HG03558 (cell line): ENCODE results near the gene LTBR.

ENCODE experiments used
- ATAC-seq: cut with Tn5 transposase; IDR thresholded peaks from one replicate; pipeline ENCODE4 v1.9.1; 2021; ENCODE audit warnings: moderate number of reproducible peaks; ENCODE audit not compliant: unreplicated experiment; ENCODE audit errors: extremely low read depth

LTBR gene

DNA sequence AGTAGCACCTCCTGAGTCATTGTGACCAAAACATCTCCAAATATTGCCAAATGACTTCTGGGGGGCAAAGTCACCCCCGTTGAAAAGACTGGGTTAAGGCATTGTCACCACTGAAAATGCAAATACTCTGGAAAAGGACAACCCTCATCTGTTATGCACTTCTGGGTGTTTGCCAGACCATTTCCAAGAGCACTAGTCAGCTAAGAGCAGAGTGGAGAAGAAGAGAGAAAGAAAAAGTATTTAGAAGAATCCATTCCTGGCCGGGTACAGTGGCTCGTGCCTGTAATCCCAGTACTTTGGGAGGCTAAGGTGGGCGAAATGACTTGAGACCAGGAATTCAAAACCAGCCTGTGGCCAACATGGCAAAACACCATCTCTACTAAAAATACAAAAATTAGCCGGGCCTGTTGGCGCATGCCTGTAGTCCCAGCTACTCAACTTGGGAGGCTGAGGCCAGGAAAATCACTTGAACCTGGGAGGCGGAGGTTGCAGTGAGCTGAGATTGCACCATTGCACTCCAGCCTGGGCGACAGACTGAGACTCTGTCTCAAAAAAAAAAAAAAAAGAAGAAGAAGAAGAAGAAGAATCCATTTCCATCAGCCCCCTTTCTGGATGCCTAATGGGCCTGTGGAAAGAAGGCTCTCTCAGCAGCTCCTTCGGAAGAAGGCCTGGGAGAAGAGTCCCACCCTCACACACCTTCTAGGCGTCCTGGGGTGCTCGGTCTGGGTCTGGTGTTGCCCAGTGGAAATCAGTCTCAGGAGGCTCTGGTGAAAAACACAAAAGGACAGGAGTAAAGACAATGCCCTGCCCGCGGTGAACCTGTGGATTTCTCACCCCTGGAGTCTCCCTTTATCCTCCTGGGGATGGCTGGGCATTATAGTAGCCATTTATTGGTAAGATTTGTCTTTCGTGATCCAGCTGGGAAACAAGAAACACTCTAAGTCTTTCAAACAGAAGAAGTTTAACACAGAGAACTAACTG is 3.5 kb upstream of the LTBR start:
- no peak for ATAC-seq

DNA sequence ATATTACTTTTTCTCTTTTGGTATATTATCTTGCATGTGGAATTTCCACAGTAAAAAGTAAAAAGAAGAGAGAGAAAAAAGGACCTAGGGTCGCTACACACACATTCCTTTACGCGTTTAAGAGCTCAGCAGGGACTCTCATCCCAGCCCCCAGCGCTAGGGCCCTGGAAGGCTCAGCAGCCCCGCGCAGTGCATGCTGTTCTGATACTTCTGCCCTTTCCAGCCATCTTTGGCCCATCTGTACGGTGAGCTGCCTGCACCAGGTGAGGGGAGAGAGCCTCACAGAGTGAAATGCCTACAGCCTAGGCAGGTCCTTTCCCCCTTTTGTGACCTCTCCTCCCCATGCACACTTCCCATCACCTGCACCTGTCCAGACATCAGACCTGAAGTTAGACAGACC is 1.6 kb upstream of the LTBR start:
- no peak for ATAC-seq

DNA sequence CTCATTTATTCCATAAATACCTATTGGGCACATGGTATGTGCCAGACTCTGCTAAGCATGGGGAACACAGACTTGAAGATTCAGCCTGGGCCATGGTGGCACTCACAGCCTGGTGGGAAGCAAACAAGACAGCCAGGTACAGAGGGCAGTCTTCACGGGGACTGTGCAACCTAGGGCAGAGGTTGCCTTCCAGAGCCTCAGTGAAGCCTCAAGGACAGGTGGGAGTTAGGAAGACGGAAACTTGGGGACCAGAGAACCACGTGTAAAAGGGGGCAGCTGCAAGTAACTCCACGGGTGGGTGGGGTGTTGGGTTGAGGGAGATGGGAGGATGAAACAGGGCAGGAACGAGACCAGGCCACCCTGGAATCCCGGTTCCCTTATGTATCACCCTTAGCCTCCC is 980 bp upstream of the LTBR start:
- no peak for ATAC-seq

DNA sequence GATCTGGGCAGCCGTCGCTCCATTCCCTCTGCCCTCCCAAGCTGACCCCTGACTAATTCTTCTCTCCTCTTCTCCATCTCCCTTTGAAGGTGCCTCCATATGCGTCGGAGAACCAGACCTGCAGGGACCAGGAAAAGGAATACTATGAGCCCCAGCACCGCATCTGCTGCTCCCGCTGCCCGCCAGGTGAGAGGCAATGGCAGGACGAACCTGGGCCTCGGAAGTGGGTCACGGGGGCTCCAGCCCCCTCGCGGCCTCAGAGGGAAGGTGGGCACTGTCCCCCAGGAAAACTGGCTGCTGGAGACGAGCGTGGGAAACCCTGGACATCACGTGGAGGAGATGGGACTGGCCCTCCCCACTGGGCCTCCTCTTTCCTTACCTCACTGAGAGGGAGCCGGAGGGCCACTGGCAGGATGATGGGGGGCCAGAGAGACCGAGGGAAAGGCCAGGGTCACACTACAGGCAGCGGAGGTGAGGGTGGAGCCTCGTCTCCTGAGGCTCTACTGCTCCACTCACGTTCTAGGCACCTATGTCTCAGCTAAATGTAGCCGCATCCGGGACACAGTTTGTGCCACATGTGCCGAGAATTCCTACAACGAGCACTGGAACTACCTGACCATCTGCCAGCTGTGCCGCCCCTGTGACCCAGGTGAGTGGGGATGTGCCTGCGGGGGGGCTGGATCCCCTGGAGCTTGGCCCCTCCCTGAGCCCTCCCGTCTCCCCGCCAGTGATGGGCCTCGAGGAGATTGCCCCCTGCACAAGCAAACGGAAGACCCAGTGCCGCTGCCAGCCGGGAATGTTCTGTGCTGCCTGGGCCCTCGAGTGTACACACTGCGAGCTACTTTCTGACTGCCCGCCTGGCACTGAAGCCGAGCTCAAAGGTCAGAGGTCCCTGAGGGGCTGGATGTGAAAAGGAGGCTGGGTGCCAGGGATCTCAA is 806 bp downstream of the LTBR start:
- no peak for ATAC-seq

DNA sequence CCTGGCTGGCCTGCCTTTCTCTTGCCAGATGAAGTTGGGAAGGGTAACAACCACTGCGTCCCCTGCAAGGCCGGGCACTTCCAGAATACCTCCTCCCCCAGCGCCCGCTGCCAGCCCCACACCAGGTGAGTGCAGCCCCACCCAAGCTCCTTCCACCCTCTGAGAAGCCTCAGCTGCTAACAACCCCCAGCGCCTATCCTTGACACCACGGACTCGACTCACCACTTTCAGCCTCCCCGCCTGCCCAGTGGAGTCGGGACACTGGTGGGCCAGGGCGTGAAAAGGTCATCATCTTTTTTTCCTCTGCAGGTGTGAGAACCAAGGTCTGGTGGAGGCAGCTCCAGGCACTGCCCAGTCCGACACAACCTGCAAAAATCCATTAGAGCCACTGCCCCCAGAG is 2.1 kb downstream of the LTBR start:
- no peak for ATAC-seq

DNA sequence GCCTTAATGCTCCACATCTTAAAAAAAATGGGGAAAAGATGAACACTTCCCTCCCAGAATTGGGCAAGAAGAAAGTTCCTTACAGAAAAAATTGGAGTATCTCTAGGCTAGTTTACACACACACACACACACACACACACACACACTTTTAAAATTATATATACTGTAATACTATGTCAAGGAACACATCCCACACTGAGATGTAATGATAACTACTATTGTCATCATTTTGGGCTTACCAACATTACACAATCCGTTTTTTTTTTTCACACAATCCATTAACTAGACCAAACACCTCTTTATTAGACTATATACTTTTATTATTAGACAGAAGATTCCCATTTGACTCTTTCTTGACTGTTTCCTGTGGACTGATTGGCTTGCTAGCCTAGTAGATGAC is 2.5 kb downstream of the LTBR start:
- ATAC-seq, result no peak

DNA sequence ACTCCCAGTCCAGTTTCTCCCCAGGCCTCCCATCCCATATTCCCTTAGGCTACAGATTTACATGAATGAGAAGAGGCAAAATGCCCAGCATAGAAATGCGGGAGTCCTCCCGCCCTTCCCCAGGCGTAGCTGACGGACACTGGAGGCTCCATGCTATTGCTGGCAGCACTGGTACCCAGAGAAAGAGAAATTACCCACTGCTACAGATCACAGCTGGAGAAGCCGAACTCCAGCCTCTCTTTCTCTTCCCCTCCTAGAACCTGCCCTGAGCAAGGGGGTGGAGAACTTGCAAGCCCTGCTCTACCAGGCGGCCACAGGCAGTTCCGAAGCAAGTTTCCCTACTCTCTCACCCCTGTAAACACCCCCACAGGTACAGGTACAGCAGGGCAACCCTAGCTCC is 3.6 kb downstream of the LTBR start:
- no peak for ATAC-seq

DNA sequence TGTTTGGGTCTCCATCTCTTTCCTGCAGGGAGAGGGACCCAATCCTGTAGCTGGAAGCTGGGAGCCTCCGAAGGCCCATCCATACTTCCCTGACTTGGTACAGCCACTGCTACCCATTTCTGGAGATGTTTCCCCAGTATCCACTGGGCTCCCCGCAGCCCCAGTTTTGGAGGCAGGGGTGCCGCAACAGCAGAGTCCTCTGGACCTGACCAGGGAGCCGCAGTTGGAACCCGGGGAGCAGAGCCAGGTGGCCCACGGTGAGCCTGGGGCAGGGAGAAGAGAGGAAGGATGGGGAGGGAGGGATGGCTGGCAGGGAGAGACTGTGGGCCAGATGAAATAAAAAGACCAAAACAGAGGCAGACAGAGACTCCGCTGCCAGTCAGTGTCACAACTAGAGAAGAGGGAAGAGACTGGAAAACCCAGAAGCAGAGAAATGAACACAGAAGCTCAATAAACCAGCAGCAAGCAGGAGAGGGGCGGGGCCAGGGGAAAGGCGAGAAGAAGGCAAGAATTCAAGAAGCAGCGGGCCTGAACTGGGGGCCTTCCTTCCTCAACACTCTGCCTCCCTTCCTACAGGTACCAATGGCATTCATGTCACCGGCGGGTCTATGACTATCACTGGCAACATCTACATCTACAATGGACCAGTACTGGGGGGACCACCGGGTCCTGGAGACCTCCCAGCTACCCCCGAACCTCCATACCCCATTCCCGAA is 6.3 kb downstream of the LTBR start:
- no peak for ATAC-seq

DNA sequence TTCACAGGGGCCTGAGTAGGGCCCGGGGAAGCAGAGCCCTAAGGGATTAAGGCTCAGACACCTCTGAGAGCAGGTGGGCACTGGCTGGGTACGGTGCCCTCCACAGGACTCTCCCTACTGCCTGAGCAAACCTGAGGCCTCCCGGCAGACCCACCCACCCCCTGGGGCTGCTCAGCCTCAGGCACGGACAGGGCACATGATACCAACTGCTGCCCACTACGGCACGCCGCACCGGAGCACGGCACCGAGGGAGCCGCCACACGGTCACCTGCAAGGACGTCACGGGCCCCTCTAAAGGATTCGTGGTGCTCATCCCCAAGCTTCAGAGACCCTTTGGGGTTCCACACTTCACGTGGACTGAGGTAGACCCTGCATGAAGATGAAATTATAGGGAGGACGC is 7.1 kb downstream of the LTBR start:
- no peak for ATAC-seq

DNA sequence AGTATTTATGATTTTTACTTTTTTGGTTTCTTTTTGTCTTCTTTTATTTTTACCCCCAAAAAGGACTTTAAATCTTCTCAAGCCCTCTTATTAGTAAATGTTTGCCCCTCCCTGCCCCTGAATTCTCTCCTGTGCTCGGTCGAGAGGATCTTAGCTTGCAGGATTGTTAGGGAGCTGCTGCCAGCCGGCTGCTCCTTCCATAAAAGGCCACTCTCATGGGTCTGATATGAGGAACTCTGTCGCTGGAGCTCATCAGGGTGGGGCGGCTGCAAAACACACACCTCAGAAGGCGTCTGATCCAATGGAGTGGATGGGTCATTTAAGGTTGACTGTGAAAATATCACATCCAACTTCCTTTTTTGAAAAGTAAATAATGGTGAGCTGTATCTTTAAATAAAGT is 8.5 kb downstream of the LTBR start:
- ATAC-seq, result no peak

DNA sequence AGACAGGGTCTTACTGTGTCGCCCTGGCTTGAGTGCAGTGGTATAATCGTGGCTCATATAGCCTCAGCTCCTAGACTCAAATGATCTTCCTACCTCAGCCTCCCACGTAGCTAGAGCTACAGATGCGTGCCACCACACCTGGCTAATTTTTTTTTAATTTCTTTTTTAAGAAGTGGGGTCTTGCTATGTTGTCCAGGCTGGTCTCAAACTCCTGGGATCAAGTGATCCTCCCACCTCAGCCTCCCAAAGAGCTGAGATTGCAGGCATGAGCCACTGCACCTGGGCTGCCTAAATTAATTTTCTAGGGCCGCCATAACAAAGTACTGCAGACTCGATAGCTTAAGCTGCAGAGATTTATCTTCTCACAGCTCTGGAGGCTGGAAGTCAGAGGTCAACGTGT is 9.1 kb downstream of the LTBR start:
- no peak for ATAC-seq

DNA sequence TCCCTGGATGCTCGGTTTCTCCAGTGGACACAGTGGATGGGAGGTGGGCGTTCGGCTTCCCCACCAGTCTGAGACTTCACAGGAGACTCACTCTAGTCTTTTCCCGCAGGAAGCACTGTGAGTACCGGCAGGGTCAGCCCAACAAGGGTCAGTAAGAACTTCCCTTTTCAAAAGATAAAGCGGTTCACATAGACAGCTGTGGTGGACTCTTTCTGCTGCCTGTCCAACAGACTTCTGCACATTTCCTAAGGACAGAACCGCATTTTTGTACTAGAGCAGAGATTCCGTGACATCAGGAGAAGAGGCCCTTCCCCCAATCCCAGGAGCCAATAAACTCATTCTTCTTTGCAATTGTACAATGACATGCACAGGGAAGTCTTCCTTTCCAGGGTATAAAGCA is 10.4 kb downstream of the LTBR start:
- no peak for ATAC-seq

DNA sequence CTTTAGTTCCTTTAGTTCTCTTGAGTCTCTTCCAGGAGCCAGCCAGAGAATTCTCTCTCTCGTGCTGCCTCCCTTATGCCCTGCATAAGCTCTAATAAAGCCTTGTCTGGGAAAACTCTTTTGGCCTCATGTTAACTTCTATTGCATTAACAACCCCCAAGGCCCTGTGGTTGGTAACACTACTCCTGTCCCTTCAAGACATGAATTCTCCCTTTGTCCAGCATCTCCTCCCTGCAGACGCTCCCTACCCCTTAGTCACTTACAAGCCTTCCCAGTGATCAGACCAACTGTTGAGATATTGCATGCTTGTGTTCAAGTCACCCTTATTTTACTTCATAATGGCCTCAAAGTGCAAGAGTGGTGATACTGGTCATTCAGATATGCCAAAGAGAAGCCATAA is 12.1 kb downstream of the LTBR start:
- no peak for ATAC-seq

DNA sequence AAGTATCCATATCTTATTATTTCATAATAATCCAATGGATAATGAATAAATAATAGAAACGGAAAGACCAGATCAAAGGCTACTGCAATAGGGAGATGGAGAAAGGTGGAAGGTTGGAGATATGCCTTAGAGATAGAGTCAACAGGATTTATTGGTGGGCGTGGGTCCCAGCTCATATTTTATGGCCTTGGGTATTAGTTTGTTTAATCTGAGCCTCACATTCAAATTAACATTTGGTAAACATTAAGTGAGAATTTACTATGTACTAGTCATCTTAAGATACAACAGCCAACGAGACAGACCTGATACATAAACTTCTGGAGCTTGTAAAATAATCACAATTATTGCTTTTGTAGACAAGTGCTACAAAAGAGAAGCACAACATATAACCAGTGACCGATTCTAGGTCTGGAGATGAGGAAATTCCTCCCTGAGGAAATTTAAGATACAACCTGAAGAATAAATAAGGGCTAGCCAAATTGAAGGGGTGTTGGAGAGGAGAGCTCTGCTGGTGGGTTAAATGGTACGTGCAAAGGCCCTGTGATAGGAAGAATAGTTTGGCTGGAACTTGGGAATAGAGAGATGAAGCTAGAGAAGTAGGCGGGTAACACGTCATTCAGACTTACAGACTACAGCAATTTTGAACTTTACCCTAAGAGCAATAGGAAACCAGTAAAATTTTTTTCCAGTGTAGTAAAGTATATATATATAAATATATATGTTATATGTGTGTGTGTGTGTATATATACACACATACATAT is 16.1 kb downstream of the LTBR start:
- ATAC-seq, result no peak

DNA sequence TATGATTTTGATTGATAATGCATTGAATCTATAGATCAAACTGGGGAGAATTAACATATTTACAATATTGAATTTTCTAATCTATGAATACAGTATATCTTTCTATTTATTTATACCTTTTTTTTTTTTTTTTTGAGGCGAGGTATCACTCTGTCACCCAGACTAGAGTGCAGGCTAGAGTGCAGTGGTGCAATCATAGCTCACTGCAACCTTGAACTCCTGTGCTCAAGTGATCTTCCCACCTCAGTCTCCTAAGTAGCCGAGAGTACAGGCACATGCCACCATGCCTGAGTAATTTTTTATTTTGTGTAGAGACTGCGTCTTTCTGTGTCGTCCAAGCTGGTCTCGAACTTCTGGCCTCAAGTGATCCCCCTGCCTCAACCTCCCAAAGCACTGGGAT is 20.4 kb downstream of the LTBR start:
- no peak for ATAC-seq

DNA sequence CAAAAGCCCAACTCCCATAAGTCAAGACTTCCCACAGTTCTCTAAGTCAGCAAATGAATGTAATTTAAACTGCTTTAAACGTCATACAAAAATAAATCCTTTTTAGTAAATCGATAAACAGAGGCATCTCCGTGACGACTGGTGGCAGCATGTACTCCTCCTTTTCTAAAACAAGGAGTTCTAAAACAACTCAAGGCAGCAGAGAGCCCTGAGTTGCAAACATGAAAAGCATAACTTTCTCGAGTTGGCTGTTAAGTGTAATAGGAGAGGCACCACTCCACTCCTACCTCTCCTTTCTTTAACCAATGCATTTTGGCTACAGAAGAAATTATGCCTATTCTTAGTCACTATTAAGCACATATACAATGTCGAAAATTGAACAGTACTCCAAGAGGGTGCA is 22.0 kb downstream of the LTBR start:
- ATAC-seq, result no peak

DNA sequence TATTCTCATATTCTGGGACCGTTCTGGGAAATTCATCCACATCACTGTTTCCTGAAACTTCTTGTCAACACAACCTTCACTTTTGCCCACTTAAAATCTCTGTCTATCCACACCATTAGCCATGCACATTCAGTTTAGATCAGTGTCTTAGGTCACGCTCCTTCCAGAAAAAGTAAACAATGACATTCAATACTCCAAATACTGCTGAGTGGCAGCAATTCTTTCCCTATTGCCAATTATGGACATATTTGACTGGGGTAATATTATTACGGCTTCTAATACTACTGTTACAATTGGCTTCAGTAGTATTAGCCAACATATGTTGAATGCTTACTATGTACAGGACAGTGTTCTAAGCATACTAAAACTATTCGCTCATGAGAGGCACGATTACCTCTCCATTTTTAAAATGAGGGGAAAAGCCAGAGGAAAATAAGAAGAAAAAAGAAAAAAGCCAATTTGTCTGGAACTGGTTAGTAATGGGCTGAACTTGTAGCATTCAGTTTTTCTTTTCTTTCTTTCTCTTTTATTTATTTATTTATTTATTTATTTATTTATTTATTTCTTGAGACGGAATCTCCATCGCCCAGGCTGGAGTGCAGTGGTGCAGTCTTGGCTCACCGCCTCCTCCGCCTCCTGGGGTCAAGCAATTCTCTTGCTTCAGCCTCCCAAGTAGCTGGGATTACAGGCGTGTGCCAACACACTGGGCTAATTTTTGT is 23.4 kb downstream of the LTBR start:
- no peak for ATAC-seq

DNA sequence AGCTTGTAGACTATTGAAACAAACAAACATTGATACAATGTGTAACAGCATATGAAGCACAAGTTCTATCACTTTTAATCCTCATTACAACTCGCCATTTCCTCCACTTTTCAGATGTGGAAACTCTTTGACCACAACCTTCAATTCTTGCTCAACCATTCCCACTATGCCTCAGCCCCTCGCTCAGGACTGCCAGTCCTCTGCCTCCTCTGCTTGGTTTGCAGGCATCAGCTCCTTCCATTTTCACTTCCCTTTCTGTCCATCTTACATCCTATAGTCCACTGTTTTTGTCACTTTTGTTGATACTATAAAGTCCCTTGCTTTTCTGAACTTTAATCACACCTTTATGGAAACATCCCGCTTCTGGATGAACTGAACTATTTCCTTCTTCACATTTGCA is 32.6 kb downstream of the LTBR start:
- ATAC-seq, result no peak

DNA sequence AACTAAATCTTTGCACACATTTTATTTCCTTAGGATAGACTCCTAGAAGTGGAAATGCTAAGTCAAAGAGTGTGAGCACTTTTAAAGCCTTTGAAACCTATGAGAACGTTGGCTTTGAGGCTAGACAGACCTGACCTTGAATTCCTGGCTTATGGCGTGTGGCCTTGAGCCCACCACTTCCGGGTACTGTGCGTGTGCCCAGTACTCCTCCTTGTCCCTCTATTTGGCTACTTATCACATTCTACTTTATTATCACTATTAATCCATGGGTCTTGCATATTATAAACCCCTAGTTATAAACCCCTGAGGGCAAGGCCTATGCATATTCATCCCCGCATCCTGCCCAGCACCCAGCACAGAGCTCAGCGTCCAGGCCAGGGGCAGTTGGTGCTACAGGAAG is 34.8 kb downstream of the LTBR start:
- ATAC-seq, result no peak
